Measurements from ENCODE around the gene CNOT4.
"Not testable (repeated sequence)": the region's sequence is repeated elsewhere in the genome, so short reads cannot be mapped to it uniquely, and the experiment has no call there.

Gene CNOT4

GRCh38 chr7:135512135-135512887, 2.4 kb upstream of the CNOT4 start:
- DNase-seq: no peak

DNA sequence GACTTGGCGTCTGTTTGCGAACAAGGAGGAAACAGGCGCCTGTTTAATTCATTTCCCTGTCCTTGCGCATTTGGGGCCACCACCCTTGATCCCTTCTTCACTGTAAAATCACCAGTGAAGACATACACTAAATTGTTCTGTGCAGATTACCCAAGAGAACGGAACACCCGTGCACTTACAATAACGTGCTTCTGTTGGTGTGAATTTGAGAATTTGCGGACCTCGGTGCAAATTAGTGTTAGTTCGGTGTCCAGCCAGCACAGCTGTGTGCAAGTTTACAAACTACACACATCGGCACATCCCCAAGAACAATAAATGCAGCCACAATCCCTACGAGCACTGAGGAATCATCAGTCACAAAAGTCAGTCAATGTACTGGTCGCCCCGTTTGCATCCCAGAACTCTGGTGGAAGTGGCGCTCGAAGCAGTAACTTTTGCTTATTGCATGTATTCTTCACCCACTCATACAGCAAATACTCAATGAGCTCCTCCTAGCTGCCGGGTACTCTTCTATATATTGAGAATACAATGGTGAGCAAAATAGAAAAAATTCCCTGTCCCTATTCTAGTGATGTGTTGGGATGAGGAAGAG, 786 bp upstream of the CNOT4 start:
- no peak for DNase-seq

- DNase-seq: no peak
Measured at GRCh38 chr7:135509589-135509838, 388 bp downstream of the CNOT4 start.

- no peak for DNase-seq
Measured at GRCh38 chr7:135508883-135509588, 866 bp downstream of the CNOT4 start.

DNA sequence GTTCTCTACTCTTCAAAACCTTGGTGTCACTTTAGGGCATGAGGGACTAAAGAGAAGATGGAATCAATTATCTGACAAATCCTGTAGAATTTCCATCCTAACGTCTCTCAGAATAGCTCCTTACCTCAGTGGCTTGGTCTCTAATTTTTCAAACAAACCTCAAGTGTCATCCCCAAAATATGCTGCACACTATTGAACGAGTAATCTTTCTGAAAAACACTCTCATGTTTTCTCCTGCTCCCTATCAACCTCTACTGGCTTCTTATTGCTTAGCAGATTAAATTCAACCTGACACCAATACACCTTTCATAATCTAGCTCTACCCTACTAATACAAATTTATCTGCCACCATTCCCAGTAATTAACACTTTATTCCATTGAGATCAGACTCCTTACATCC, 8.5 kb downstream of the CNOT4 start:
- no peak for DNase-seq

DNA sequence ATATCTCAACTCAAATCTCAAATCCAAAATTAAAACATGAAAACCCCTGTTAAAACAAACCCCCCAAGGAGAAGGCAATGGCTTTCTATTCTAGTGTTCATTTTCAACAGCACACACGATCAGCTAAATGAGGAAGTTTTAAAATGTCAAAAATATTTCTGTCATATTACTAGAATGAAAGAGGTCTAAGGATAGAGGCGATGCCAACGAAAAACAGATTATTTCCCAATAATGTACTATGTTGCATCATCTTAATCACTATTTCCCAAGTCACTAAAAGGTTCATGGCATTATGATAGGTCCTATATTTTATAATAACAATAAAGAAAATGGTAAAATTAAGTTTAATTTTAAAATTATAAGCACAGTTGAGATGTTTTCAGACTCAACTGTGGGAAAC, 10.1 kb downstream of the CNOT4 start:
- DNase-seq: no peak

DNA sequence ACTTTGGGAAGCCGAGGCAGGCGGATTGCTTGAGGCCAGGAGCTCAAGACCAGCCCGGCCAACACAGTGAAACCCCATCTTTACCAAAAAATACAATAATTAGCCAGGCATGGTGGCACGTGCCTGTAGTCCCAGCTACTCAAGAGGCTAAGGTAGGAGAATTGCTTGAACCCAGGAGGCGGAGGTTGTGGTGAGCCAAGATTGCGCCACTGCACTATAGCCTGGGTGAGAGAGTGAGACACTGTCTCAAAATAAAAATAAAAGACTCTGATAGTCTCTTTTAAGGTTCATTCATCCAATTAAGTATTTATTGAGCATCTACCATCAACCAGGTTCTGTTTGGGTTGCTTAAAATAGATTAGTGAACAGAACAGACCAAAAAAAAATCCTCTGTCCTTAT, 12.7 kb downstream of the CNOT4 start:
- DNase-seq: not testable (repeated sequence)

GRCh38 chr7:135493362-135493761, 16.5 kb downstream of the CNOT4 start:
- DNase-seq: no peak

GRCh38 chr7:135492151-135492550, 17.8 kb downstream of the CNOT4 start:
- no peak for DNase-seq

- no peak for DNase-seq
Measured at GRCh38 chr7:135490783-135491182, 19.1 kb downstream of the CNOT4 start.

DNA sequence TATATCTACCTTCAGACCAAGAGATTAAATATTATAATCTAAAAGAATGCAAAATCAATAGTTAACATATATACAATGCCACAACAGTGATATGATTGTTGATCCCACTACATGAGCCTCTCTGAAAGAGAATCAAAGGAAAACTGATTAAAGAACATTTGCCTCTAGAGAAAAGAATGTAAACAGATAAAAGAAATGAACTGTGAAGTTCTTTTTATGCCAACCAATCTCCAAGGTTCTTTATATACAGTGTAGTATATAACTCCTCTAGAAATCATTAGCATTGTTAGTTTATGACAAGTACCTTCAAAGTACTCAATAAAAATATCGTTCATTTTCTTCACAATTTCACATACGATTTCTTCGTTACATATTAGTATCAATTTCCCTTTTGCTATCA, 20.1 kb downstream of the CNOT4 start:
- DNase-seq: no peak

- DNase-seq: no peak
Measured at GRCh38 chr7:135486261-135486920, 23.5 kb downstream of the CNOT4 start.

- no peak for DNase-seq
Measured at GRCh38 chr7:135481598-135481979, 28.3 kb downstream of the CNOT4 start.

GRCh38 chr7:135480966-135481597, 28.8 kb downstream of the CNOT4 start:
- no peak for DNase-seq

GRCh38 chr7:135475521-135475920, 34.4 kb downstream of the CNOT4 start:
- DNase-seq: no peak

DNA sequence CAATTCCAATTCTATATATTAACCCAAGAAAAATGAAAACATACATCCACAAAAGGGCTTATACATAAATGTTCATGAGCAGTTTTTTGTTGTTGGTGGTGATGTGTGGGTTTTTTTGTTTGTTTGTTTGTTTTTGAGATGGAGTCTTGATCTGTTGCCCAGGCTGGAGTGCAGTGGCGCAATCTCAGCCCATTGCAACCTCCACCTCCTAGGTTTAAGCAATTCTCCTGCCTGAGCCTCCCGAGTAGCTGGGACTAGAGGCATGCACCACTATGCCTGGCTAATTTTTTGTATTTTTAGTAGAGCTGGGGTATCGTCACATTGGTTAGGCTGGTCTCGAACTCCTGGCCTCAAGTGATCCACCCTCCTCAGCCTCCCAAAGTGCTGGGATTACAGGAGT, 40.2 kb downstream of the CNOT4 start:
- not testable (repeated sequence) for DNase-seq

DNA sequence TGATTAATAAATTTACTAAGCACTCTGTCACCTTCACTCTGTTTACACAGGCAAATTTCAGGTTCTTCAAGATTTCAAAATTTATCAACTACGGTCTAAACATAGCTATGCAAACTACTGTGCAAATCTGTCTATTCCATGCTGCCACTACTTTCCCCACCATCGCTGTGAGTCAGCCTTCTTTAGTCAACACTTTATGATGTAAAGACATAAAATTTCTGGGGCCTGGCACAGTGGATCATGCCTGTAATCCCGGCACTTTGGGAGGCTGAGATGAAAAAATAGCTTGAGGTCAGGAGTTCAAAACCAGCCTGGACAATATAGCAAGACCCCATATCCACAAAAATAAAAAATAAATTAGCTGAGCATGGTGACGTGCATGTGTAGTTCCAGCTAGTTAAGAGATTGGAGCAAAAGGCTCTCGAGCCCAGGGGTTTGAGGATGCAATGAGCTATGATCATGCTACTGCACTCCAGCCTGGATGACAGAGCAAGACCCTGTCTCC, 42.6 kb downstream of the CNOT4 start:
- DNase-seq: no peak

DNA sequence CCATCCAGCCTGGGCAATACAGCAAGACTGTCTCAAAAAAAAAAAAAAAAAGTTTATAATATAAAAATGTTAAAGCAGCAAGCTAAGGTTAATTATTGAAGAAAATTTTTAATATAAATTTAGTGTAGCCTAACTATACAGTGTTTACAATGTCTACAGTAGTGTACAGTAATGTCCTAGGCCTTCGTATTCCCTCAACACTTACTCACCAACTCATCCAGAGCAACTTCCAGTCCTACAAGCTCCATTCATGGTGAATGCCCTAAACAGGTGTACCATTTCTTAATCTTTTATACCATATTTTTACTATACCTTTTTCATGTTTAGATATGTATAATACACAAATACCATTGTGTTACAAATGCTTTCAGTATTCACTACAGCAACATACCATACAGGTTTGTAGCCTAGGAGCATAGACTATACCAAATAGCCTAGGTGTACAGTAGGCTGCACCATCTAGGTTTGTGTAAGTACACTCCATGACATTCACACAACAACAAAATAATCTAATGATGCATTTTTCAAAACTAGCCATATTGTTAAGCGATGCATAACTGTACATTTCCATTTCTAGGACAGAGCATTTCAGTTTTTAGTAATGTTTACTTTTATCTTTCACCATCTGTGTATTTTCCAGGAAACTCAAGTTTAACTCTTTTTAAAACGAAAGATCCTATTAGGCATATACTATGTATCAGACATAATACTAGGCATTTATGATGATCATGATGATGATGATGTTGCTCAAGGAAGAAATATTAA, 43.3 kb downstream of the CNOT4 start:
- no peak for DNase-seq

GRCh38 chr7:135463908-135464307, 46.0 kb downstream of the CNOT4 start:
- DNase-seq: no peak

GRCh38 chr7:135459951-135460567, 49.8 kb downstream of the CNOT4 start:
- no peak for DNase-seq

GRCh38 chr7:135459076-135459475, 50.8 kb downstream of the CNOT4 start:
- no peak for DNase-seq

- no peak for DNase-seq
Measured at GRCh38 chr7:135454060-135454459, 55.8 kb downstream of the CNOT4 start.

All from activated CD4-positive, CD25-positive, alpha-beta regulatory T cell treated with anti-CD3 and anti-CD28 coated beads, Interleukin-2, amount 50 U/mL, for 72 hours (primary cell).